OCI-LY1 (cell line): ENCODE results near the gene KDM7A.

ENCODE experiments used
- CTCF ChIP-seq: fragments of 200-600 bp; sonication (generic), shearing (Covaris generic); IDR thresholded peaks from 2 replicates; pipeline ENCODE4 v1.5.1; 2017; ENCODE audit warnings: mild to moderate bottlenecking, antibody characterized with exemption, low read length, moderate library complexity, mixed read lengths
- EZH2 ChIP-seq: fragments of 200-600 bp; sonication (generic), shearing (Covaris generic); IDR thresholded peaks from 2 replicates; pipeline ENCODE4 v1.8.0; 2017; ENCODE audit warnings: borderline replicate concordance, mixed run types, mild to moderate bottlenecking, antibody characterized with exemption, low read length, moderate library complexity, mixed read lengths

DNA sequence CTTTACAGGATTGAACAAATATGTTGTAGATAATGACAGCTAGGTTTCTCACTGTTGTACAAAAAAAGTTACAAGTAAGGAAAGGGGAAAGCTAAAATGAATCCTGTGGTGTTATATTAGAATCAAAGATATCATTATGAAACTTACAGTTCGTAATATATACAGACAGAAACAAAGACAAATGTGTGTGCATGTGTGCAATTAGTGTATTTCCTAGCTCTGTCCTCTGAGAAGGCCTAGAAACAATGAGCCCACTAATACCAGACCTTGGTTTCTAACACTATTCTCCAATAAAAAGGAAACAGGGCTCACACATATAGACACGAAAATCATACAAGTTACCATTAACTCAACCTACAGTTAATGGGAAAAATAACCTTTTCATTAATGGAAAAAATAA is 8.0 kb downstream of the KDM7A start:
- TF ChIP-seq CTCF (no peak), EZH2 (no peak)
